Hippocampal formation (tissue), 2 donors: ENCODE measurements around the gene SGK1.
A peak's percentile ranks its signal among the peaks of the same experiment; 100 is the strongest.
"Not testable (repeated sequence)": the region's sequence is repeated elsewhere in the genome, so short reads cannot be mapped to it uniquely, and the experiment has no call there.

ENCODE experiments used
- DNase-seq, 2 donors: peaks; one replicate each; lab custom pipeline; 2025; lab: John Stamatoyannopoulos, UW

Gene SGK1

GRCh38 chr6:134223796-134224420, 94.0 kb downstream of the SGK1 start:
- DNase-seq = no peak

GRCh38 chr6:134221250-134221649, 96.7 kb downstream of the SGK1 start:
- DNase-seq = no peak

- DNase-seq = no peak
Measured at GRCh38 chr6:134217798-134218140, 100.1 kb downstream of the SGK1 start.

- no peak for DNase-seq
Measured at GRCh38 chr6:134217105-134217797, 100.7 kb downstream of the SGK1 start.

GRCh38 chr6:134216301-134217010, 101.5 kb downstream of the SGK1 start:
- peak in 1 of 2 donors; percentile 24 for DNase-seq

GRCh38 chr6:134213410-134213809, 104.5 kb downstream of the SGK1 start:
- DNase-seq = not testable (repeated sequence)

GRCh38 chr6:134211297-134211696, 106.6 kb downstream of the SGK1 start:
- DNase-seq = peak in 1 of 2 donors; percentile 67

GRCh38 chr6:134207421-134207820, 110.5 kb downstream of the SGK1 start:
- DNase-seq = no peak

GRCh38 chr6:134205366-134205765, 112.5 kb downstream of the SGK1 start:
- DNase-seq = no peak

- not testable (repeated sequence) for DNase-seq
Measured at GRCh38 chr6:134204759-134205158, 113.2 kb downstream of the SGK1 start.

GRCh38 chr6:134204031-134204430, 113.9 kb downstream of the SGK1 start:
- DNase-seq = no peak

- no peak for DNase-seq
Measured at GRCh38 chr6:134201716-134202115, 116.2 kb downstream of the SGK1 start.

GRCh38 chr6:134199848-134200606, 117.9 kb downstream of the SGK1 start:
- DNase-seq = no peak

GRCh38 chr6:134198093-134198492, 119.8 kb downstream of the SGK1 start:
- DNase-seq = no peak

- DNase-seq = not testable (repeated sequence)
Measured at GRCh38 chr6:134197685-134198084, 120.2 kb downstream of the SGK1 start.

GRCh38 chr6:134196568-134197193, 121.2 kb downstream of the SGK1 start:
- no peak for DNase-seq

GRCh38 chr6:134195985-134196384, 121.9 kb downstream of the SGK1 start:
- no peak for DNase-seq

- no peak for DNase-seq
Measured at GRCh38 chr6:134195164-134195906, 122.6 kb downstream of the SGK1 start.

- DNase-seq = no peak
Measured at GRCh38 chr6:134193536-134194498, 124.1 kb downstream of the SGK1 start.

- DNase-seq = not testable (repeated sequence)
Measured at GRCh38 chr6:134192609-134193008, 125.3 kb downstream of the SGK1 start.
